Iris pigment epithelial cell (primary cell): ENCODE data around the gene CEMIP.
A peak's percentile ranks its signal among the peaks of the same experiment; 100 is the strongest.
"Not testable (repeated sequence)": the region's sequence is repeated elsewhere in the genome, so short reads cannot be mapped to it uniquely, and the experiment has no call there.

Experiments
- DNase-seq: peaks from one replicate; pipeline ENCODE4 v3.0.0-alpha.2; 2011; ENCODE audit warnings: low read depth

The CEMIP gene

GRCh38 chr15:80953001-80953952, 174.1 kb downstream of the CEMIP start:
- DNase-seq, result no peak

- no peak for DNase-seq
Measured at GRCh38 chr15:80953953-80954778, 175.0 kb downstream of the CEMIP start.

GRCh38 chr15:80955571-80956452, 176.6 kb downstream of the CEMIP start:
- peak; percentile 93 for DNase-seq

- DNase-seq, result no peak
Measured at GRCh38 chr15:80957556-80957955, 178.4 kb downstream of the CEMIP start.

- DNase-seq, result no peak
Measured at GRCh38 chr15:80957976-80958375, 178.8 kb downstream of the CEMIP start.

GRCh38 chr15:80958818-80959495, 179.8 kb downstream of the CEMIP start:
- DNase-seq, result no peak

GRCh38 chr15:80965454-80965853, 186.3 kb downstream of the CEMIP start:
- DNase-seq, result not testable (repeated sequence)

- DNase-seq, result no peak
Measured at GRCh38 chr15:80966431-80967197, 187.4 kb downstream of the CEMIP start.

GRCh38 chr15:80967451-80967850, 188.3 kb downstream of the CEMIP start:
- DNase-seq, result peak; percentile 79

- DNase-seq, result no peak
Measured at GRCh38 chr15:80967991-80968510, 188.9 kb downstream of the CEMIP start.

GRCh38 chr15:80969316-80969715, 190.1 kb downstream of the CEMIP start:
- no peak for DNase-seq

- DNase-seq, result peak; percentile 46
Measured at GRCh38 chr15:80970018-80970657, 191.0 kb downstream of the CEMIP start.

- no peak for DNase-seq
Measured at GRCh38 chr15:80970658-80971057, 191.5 kb downstream of the CEMIP start.

- DNase-seq, result no peak
Measured at GRCh38 chr15:80971143-80971542, 192.0 kb downstream of the CEMIP start.

GRCh38 chr15:80972276-80972675, 193.1 kb downstream of the CEMIP start:
- DNase-seq, result no peak

GRCh38 chr15:80974914-80975313, 195.7 kb downstream of the CEMIP start:
- no peak for DNase-seq

- DNase-seq, result no peak
Measured at GRCh38 chr15:80976851-80977250, 197.7 kb downstream of the CEMIP start.

GRCh38 chr15:80977627-80978036, 198.5 kb downstream of the CEMIP start:
- DNase-seq, result peak; percentile 63

- DNase-seq, result peak; percentile 62
Measured at GRCh38 chr15:80978685-80979329, 199.6 kb downstream of the CEMIP start.
